Gastrocnemius medialis (tissue), 4 donors: ENCODE measurements around the gene PIK3CD.

Source experiments
- POLR2A ChIP-seq, 2 donors: fragments of 450-650 bp; IDR thresholded peaks; one replicate each; pipeline ENCODE4 v1.6.1; 2017; ENCODE audit warnings: antibody characterized with exemption in 2 of 2, mild to moderate bottlenecking in 2 of 2, moderate library complexity in 2 of 2
- TF ChIP-seq, protein P1 (sequence below), 5 experiments: fragments of 450-650 bp in 3 of 5; fragments of 200-600 bp in 2 of 5; sonication (generic) in 2 of 5; IDR thresholded peaks in 4 of 5; conservative IDR thresholded peaks in 1 of 5; 1 replicate in 4 of 5; 2 replicates in 1 of 5; pipeline ENCODE4 v1.5.1; 2016 to 2019; ENCODE audit warnings: antibody characterized with exemption in 5 of 5, mild to moderate bottlenecking in 3 of 5, moderate library complexity in 3 of 5

DNA sequence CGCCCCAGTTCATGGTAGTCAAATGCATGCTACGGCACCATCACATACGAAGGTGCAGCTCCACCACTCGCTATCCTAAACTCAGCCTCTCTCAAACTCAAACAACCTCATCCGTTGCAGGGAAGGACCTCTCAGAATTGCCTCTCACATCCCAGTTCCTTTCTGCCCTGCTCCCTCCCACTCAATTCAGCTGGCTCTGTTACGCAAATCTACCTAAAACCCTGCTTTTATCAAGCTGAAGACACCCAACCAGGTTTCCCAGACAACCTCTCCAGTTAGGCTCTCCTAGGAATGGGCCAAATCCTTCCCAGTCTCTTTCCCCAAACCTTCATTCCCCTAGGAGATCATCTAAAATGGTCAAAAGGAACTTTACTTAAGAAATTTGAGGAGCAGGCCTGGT, 109.3 kb downstream of the PIK3CD start:
- TF ChIP-seq, protein P1, sequence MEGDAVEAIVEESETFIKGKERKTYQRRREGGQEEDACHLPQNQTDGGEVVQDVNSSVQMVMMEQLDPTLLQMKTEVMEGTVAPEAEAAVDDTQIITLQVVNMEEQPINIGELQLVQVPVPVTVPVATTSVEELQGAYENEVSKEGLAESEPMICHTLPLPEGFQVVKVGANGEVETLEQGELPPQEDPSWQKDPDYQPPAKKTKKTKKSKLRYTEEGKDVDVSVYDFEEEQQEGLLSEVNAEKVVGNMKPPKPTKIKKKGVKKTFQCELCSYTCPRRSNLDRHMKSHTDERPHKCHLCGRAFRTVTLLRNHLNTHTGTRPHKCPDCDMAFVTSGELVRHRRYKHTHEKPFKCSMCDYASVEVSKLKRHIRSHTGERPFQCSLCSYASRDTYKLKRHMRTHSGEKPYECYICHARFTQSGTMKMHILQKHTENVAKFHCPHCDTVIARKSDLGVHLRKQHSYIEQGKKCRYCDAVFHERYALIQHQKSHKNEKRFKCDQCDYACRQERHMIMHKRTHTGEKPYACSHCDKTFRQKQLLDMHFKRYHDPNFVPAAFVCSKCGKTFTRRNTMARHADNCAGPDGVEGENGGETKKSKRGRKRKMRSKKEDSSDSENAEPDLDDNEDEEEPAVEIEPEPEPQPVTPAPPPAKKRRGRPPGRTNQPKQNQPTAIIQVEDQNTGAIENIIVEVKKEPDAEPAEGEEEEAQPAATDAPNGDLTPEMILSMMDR (IDR thresholded peaks at IDR 0.05 in 4 of 5, conservative IDR thresholded peaks at IDR 0.05 in 1 of 5), result no peak
- no peak for TF ChIP-seq POLR2A (IDR thresholded peaks at IDR 0.05)
